Astrocyte (in vitro differentiated cells and primary cell): ENCODE data around the gene DNAH2.

ENCODE experiments used
- CTCF ChIP-seq: IDR thresholded peaks from 2 replicates; pipeline ENCODE4 v1.5.1; 2011; ENCODE audit warnings: low read depth, mild to moderate bottlenecking, inconsistent platforms, low read length, moderate library complexity; ENCODE audit not compliant: insufficient read depth
- EZH2 ChIP-seq: IDR thresholded peaks from 2 replicates; pipeline ENCODE4 v1.6.1; 2012; ENCODE audit warnings: mild to moderate bottlenecking, low read length, inconsistent platforms; ENCODE audit not compliant: insufficient read depth

- TF ChIP-seq EZH2: no peak
- no peak for TF ChIP-seq CTCF
Observed at GRCh38 chr17:7769854-7770253, 52.3 kb downstream of the DNAH2 start.
